CD8-positive, alpha-beta memory T cell (primary cell): ENCODE results near the gene FIGLA. TPM values are rescaled to one million over a fixed set of nuclear protein-coding genes. Genes with fewer than 3 reads are reported as not detected.
A peak's percentile ranks its signal among the peaks of the same experiment; 100 is the strongest.
"Not testable (repeated sequence)": the region's sequence is repeated elsewhere in the genome, so short reads cannot be mapped to it uniquely, and the experiment has no call there.

Experiments used
- CTCF ChIA-PET: fragments of 350-600 bp; sonication (Branson Sonifier 250); formaldehyde crosslinking; loops from one replicate; lab custom pipeline; 2021; ENCODE audit warnings: antibody characterized with exemption; lab: Charles Lee
- POLR2A ChIA-PET: fragments of 350-600 bp; sonication (Branson Sonifier 250); formaldehyde crosslinking; loops from one replicate; lab custom pipeline; 2021; ENCODE audit warnings: antibody characterized with exemption; lab: Charles Lee
- DNase-seq, 5 donors: peaks; one replicate each; pipeline versions ENCODE4 v3.0.0 to v3.0.0-alpha.2; 2020 to 2022; ENCODE audit warnings: mixed read lengths in 1 of 5
- H3K27ac ChIP-seq: one replicate; pipeline ENCODE4 v1.7.0; 2013; ENCODE audit warnings: low read depth, mild to moderate bottlenecking, low read length, moderate library complexity
- H3K27me3 ChIP-seq: 2 replicates; pipeline ENCODE4 v1.7.0; 2013; ENCODE audit warnings: low read length, mild to moderate bottlenecking; ENCODE audit not compliant: insufficient read depth, poor library complexity, severe bottlenecking
- H3K36me3 ChIP-seq: 2 replicates; pipeline ENCODE4 v1.7.0; 2013; ENCODE audit warnings: mild to moderate bottlenecking, low read length, moderate library complexity; ENCODE audit not compliant: insufficient read depth
- H3K4me1 ChIP-seq: 2 replicates; pipeline ENCODE4 v1.7.0; 2013; ENCODE audit warnings: mild to moderate bottlenecking, low read length, moderate library complexity; ENCODE audit not compliant: insufficient read depth
- H3K4me3 ChIP-seq: 2 replicates; pipeline ENCODE4 v1.7.0; 2013; ENCODE audit warnings: mild to moderate bottlenecking, low read length
- H3K9me3 ChIP-seq: 2 replicates; pipeline ENCODE4 v1.7.0; 2013; ENCODE audit warnings: mild to moderate bottlenecking, low read length
- H3K27ac Mint-ChIP-seq, 8 donors: one replicate each; pipeline ENCODE4 v1.8.0; 2020 to 2021; ENCODE audit warnings: mixed read lengths in 8 of 8, mild to moderate bottlenecking in 6 of 8, inconsistent platforms in 3 of 8, moderate library complexity in 3 of 8
- H3K27me3 Mint-ChIP-seq, 2 donors: one replicate each; pipeline ENCODE4 v1.8.0; 2020 to 2021; ENCODE audit warnings: mixed read lengths in 2 of 2, mild to moderate bottlenecking in 1 of 2, moderate library complexity in 1 of 2
- H3K36me3 Mint-ChIP-seq, 3 donors: one replicate each; pipeline ENCODE4 v1.8.0; 2020 to 2021; ENCODE audit warnings: mixed read lengths in 3 of 3, inconsistent platforms in 1 of 3, mild to moderate bottlenecking in 1 of 3
- H3K4me1 Mint-ChIP-seq, 3 donors: one replicate each; pipeline ENCODE4 v1.8.0; 2020 to 2021; ENCODE audit warnings: mixed read lengths in 3 of 3, inconsistent platforms in 1 of 3, mild to moderate bottlenecking in 1 of 3
- H3K4me3 Mint-ChIP-seq, 7 donors: one replicate each; pipeline ENCODE4 v1.8.0; 2020 to 2021; ENCODE audit warnings: mixed read lengths in 7 of 7, mild to moderate bottlenecking in 6 of 7, moderate library complexity in 4 of 7, inconsistent platforms in 2 of 7
- H3K9me3 Mint-ChIP-seq, 5 donors: one replicate each; pipeline ENCODE4 v1.8.0; 2020 to 2022; ENCODE audit warnings: mixed read lengths in 5 of 5, mild to moderate bottlenecking in 3 of 5, moderate library complexity in 2 of 5, inconsistent platforms in 1 of 5
- polyA plus RNA-seq: library from polyadenylated mRNA; unstranded; fragments of 300-500 nt; fragmentation: Illumina TruSeq; gene quantifications from one replicate; pipeline ENCODE4 v1.2.3, GENCODE V29; 2021
- total RNA-seq, 2 experiments: library from RNA; stranded (reverse); gene quantifications; one replicate each; pipeline ENCODE4 v1.2.3, GENCODE V29; 2021

Gene FIGLA
- total and polyA plus RNA-seq, 3 experiments from 2014 or later: not detected

GRCh38 chr2:70745276-70745825 lies 45.1 kb downstream of the FIGLA start:
- Mint-ChIP-seq H3K27me3 (peaks cover 30 to 40% of the 10 kb centered on the region in 2 donors), H3K9me3 (peaks cover 0 to 3% (median 0%) of the 10 kb centered on the region in 5 donors), H3K27ac (no peak overlapping the region), H3K4me3 (no peak overlapping the region), H3K36me3 (no peaks in the 10 kb centered on the region), H3K4me1 (no peaks in the 10 kb centered on the region)
- Histone ChIP-seq H3K9me3 (no peaks in the 10 kb centered on the region), H3K36me3 (no peaks in the 10 kb centered on the region), H3K27me3 (no peaks in the 10 kb centered on the region), H3K4me3 (no peak overlapping the region), H3K4me1 (no peaks in the 10 kb centered on the region), H3K27ac (no peak overlapping the region)
- ChIA-PET CTCF (interaction anchor here (1.8 kb wide), 1 partner anchor 13 kb away, joined by 5 read pairs; no protein-coding TSS in a partner anchor), POLR2A (no interaction called here)
- DNase-seq: no peak

- Histone ChIP-seq H3K4me1 (no peaks in the 10 kb centered on the region), H3K36me3 (no peaks in the 10 kb centered on the region), H3K4me3 (no peak overlapping the region), H3K27ac (no peak overlapping the region), H3K9me3 (no peaks in the 10 kb centered on the region), H3K27me3 (no peaks in the 10 kb centered on the region)
- H3K27ac Mint-ChIP-seq: no peak overlapping the region
- ChIA-PET CTCF (interaction anchor here (1.8 kb wide), 1 partner anchor 14 kb away, joined by 5 read pairs; no protein-coding TSS in a partner anchor), POLR2A (no interaction called here)
- H3K36me3 Mint-ChIP-seq: no peaks in the 10 kb centered on the region
- H3K27me3 Mint-ChIP-seq: peaks cover 29 to 39% of the 10 kb centered on the region in 2 donors
- no peaks in the 10 kb centered on the region for H3K4me1 Mint-ChIP-seq
- no peak for DNase-seq
- H3K4me3 Mint-ChIP-seq: no peak overlapping the region
- H3K9me3 Mint-ChIP-seq: peaks cover 0 to 4% (median 0%) of the 10 kb centered on the region in 5 donors
Measured at GRCh38 chr2:70744397-70744796, 46.0 kb downstream of the FIGLA start.

- no peaks in the 10 kb centered on the region for H3K4me1 ChIP-seq
- H3K4me3 ChIP-seq: no peak overlapping the region
- no peaks in the 10 kb centered on the region for H3K27me3 ChIP-seq
- ChIA-PET POLR2A (no interaction called here), CTCF (no interaction called here)
- no peaks in the 10 kb centered on the region for H3K36me3 ChIP-seq
- Mint-ChIP-seq H3K4me1 (no peaks in the 10 kb centered on the region), H3K27ac (no peak overlapping the region), H3K36me3 (no peaks in the 10 kb centered on the region), H3K27me3 (peaks cover 29 to 40% of the 10 kb centered on the region in 2 donors), H3K9me3 (peaks cover 0 to 4% (median 0%) of the 10 kb centered on the region in 5 donors), H3K4me3 (no peak overlapping the region)
- no peak overlapping the region for H3K27ac ChIP-seq
- no peaks in the 10 kb centered on the region for H3K9me3 ChIP-seq
- no peak for DNase-seq
Measured at GRCh38 chr2:70743677-70744076, 46.8 kb downstream of the FIGLA start.

GRCh38 chr2:70743068-70743467 lies 47.4 kb downstream of the FIGLA start:
- DNase-seq: no peak
- H3K9me3 Mint-ChIP-seq: peaks cover 0 to 4% (median 0%) of the 10 kb centered on the region in 5 donors
- no peaks in the 10 kb centered on the region for H3K36me3 Mint-ChIP-seq
- ChIA-PET POLR2A (no interaction called here), CTCF (no interaction called here)
- Histone ChIP-seq H3K4me1 (no peaks in the 10 kb centered on the region), H3K4me3 (no peak overlapping the region), H3K9me3 (no peaks in the 10 kb centered on the region), H3K27ac (no peak overlapping the region), H3K36me3 (no peaks in the 10 kb centered on the region), H3K27me3 (no peaks in the 10 kb centered on the region)
- no peaks in the 10 kb centered on the region for H3K4me1 Mint-ChIP-seq
- peaks cover 27 to 37% of the 10 kb centered on the region in 2 donors for H3K27me3 Mint-ChIP-seq
- peak overlapping the region in 1 of 8 donors; percentile 1 for H3K27ac Mint-ChIP-seq
- H3K4me3 Mint-ChIP-seq: no peak overlapping the region

DNA sequence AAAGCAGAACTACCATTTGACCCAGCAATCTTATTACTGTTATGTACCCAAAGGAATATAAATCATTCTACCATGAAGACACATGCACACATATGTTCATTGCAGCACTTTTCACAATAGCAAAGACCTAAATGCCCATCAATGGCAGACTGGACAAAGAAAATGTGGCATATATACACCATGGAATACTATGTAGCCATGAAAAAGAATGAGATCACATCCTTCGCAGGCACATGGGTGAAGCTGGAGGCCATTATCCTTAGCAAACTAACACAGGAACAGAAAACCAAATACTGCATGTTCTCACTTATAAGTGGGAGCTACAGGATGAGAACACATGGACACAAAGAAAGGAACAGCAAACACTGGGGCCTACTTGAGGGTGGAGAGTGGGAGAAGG lies 51.0 kb downstream of the FIGLA start:
- DNase-seq, H3K36me3 Mint-ChIP-seq, H3K27ac ChIP-seq, H3K4me3 ChIP-seq, H3K4me3 Mint-ChIP-seq, POLR2A ChIA-PET, CTCF ChIA-PET, H3K27ac Mint-ChIP-seq, H3K4me1 Mint-ChIP-seq, H3K4me1 ChIP-seq, H3K9me3 ChIP-seq, H3K9me3 Mint-ChIP-seq, H3K36me3 ChIP-seq, H3K27me3 ChIP-seq: not testable (repeated sequence)
- peaks cover 19 to 45% of the 10 kb centered on the region in 2 donors for H3K27me3 Mint-ChIP-seq

GRCh38 chr2:70738159-70738558 lies 52.3 kb downstream of the FIGLA start:
- peaks cover 0 to 6% (median 3%) of the 10 kb centered on the region in 5 donors for H3K9me3 Mint-ChIP-seq
- no peak for DNase-seq
- POLR2A ChIA-PET: no interaction called here
- H3K4me3 Mint-ChIP-seq: no peak overlapping the region
- Histone ChIP-seq H3K4me3 (no peak overlapping the region), H3K4me1 (no peaks in the 10 kb centered on the region), H3K36me3 (no peaks in the 10 kb centered on the region), H3K27ac (no peak overlapping the region), H3K9me3 (no peaks in the 10 kb centered on the region), H3K27me3 (no peaks in the 10 kb centered on the region)
- CTCF ChIA-PET: no interaction called here
- no peaks in the 10 kb centered on the region for H3K36me3 Mint-ChIP-seq
- no peaks in the 10 kb centered on the region for H3K4me1 Mint-ChIP-seq
- H3K27ac Mint-ChIP-seq: no peak overlapping the region
- H3K27me3 Mint-ChIP-seq: peaks cover 21 to 54% of the 10 kb centered on the region in 2 donors

GRCh38 chr2:70735071-70735470 lies 55.4 kb downstream of the FIGLA start:
- H3K4me3 Mint-ChIP-seq: no peak overlapping the region
- ChIA-PET CTCF (no interaction called here), POLR2A (no interaction called here)
- Histone ChIP-seq H3K27ac (no peak overlapping the region), H3K9me3 (no peaks in the 10 kb centered on the region), H3K4me1 (no peaks in the 10 kb centered on the region), H3K4me3 (no peak overlapping the region), H3K27me3 (no peaks in the 10 kb centered on the region), H3K36me3 (no peaks in the 10 kb centered on the region)
- peaks cover 0 to 6% (median 3%) of the 10 kb centered on the region in 5 donors for H3K9me3 Mint-ChIP-seq
- DNase-seq: no peak
- peaks cover 17 to 58% of the 10 kb centered on the region in 2 donors for H3K27me3 Mint-ChIP-seq
- no peaks in the 10 kb centered on the region for H3K36me3 Mint-ChIP-seq
- no peaks in the 10 kb centered on the region for H3K4me1 Mint-ChIP-seq
- H3K27ac Mint-ChIP-seq: no peak overlapping the region

GRCh38 chr2:70733646-70734180 lies 56.7 kb downstream of the FIGLA start:
- Mint-ChIP-seq H3K27ac (no peak overlapping the region), H3K9me3 (peaks cover 0 to 6% (median 0%) of the 10 kb centered on the region in 5 donors), H3K4me3 (no peak overlapping the region), H3K36me3 (no peaks in the 10 kb centered on the region), H3K4me1 (no peaks in the 10 kb centered on the region), H3K27me3 (peaks cover 17 to 47% of the 10 kb centered on the region in 2 donors)
- CTCF ChIA-PET: no interaction called here
- Histone ChIP-seq H3K36me3 (no peaks in the 10 kb centered on the region), H3K27ac (no peak overlapping the region), H3K9me3 (no peaks in the 10 kb centered on the region), H3K27me3 (no peaks in the 10 kb centered on the region), H3K4me3 (no peak overlapping the region), H3K4me1 (no peaks in the 10 kb centered on the region)
- no peak for DNase-seq
- POLR2A ChIA-PET: no interaction called here
